CD4-positive, alpha-beta T cell treated with Interleukin-6 for 4 hours (primary cell): Measurements from ENCODE around the gene RNPEP.
A peak's percentile ranks its signal among the peaks of the same experiment; 100 is the strongest.
"Not testable (repeated sequence)": the region's sequence is repeated elsewhere in the genome, so short reads cannot be mapped to it uniquely, and the experiment has no call there.

ENCODE experiments used
- DNase-seq: peaks from one replicate; pipeline ENCODE4 v3.0.0-alpha.2; 2020; ENCODE audit warnings: mixed read lengths

Gene RNPEP

GRCh38 chr1:201962382-201962781 is 20.1 kb upstream of the RNPEP start:
- not testable (repeated sequence) for DNase-seq

- DNase-seq: no peak
Measured at GRCh38 chr1:201964261-201964660, 18.2 kb upstream of the RNPEP start.

- DNase-seq: no peak
Measured at GRCh38 chr1:201966171-201966570, 16.3 kb upstream of the RNPEP start.

GRCh38 chr1:201968202-201968925 is 14.1 kb upstream of the RNPEP start:
- no peak for DNase-seq

- DNase-seq: no peak
Measured at GRCh38 chr1:201970334-201971159, 11.9 kb upstream of the RNPEP start.

- peak; percentile 80 for DNase-seq
Measured at GRCh38 chr1:201982082-201982622, 296 bp upstream of the RNPEP start.

- DNase-seq: no peak
Measured at GRCh38 chr1:201983380-201983805, 945 bp downstream of the RNPEP start.

- no peak for DNase-seq
Measured at GRCh38 chr1:201984446-201984845, 2.0 kb downstream of the RNPEP start.

- DNase-seq: no peak
Measured at GRCh38 chr1:201985355-201985754, 2.9 kb downstream of the RNPEP start.

GRCh38 chr1:201988601-201989000 is 6.2 kb downstream of the RNPEP start:
- no peak for DNase-seq

- DNase-seq: no peak
Measured at GRCh38 chr1:201989354-201990128, 7.1 kb downstream of the RNPEP start.

- DNase-seq: no peak
Measured at GRCh38 chr1:201990427-201990826, 8.0 kb downstream of the RNPEP start.

GRCh38 chr1:201999625-202000238 is 17.3 kb downstream of the RNPEP start:
- DNase-seq: peak; percentile 40

GRCh38 chr1:202002507-202002906 is 20.1 kb downstream of the RNPEP start:
- no peak for DNase-seq

GRCh38 chr1:202004711-202005110 is 22.3 kb downstream of the RNPEP start:
- DNase-seq: no peak

GRCh38 chr1:202005958-202006357 is 23.5 kb downstream of the RNPEP start:
- DNase-seq: no peak

GRCh38 chr1:202007304-202007703 is 24.9 kb downstream of the RNPEP start:
- no peak for DNase-seq

- DNase-seq: no peak
Measured at GRCh38 chr1:202007805-202008489, 25.5 kb downstream of the RNPEP start.

GRCh38 chr1:202009326-202010179 is 27.1 kb downstream of the RNPEP start:
- DNase-seq: peak; percentile 67

GRCh38 chr1:202010180-202011015 is 27.9 kb downstream of the RNPEP start, which contains the start of gene ELF3:
Gene ELF3, plus strand, starts transcription at chr1:202010587. Its CDS starts 550 bp downstream, at chr1:202011137.
- DNase-seq: no peak
